Fibroblast of mammary gland (primary cell): ENCODE measurements around the gene RITA1.

Source experiments
- DNase-seq: peaks from one replicate; pipeline ENCODE4 v3.0.0-alpha.2; 2010; ENCODE audit warnings: low read depth
- H3K4me3 ChIP-seq: 2 replicates; pipeline ENCODE4 v1.5.1; 2011; ENCODE audit warnings: low read depth, mild to moderate bottlenecking, low read length, moderate library complexity; ENCODE audit not compliant: control insufficient read depth
- CTCF ChIP-seq: conservative IDR thresholded peaks from 2 replicates; pipeline ENCODE4 v1.5.1; 2011; ENCODE audit warnings: low read depth, low read length, inconsistent platforms; ENCODE audit not compliant: control insufficient read depth, insufficient read depth

Gene RITA1

GRCh38 chr12:113233967-113234366 is 48.4 kb downstream of the RITA1 start:
- no peak overlapping the region for H3K4me3 ChIP-seq
- DNase-seq: no peak
- TF ChIP-seq CTCF: no peak

- no peak overlapping the region for H3K4me3 ChIP-seq
- DNase-seq: no peak
- TF ChIP-seq CTCF: no peak
Measured at GRCh38 chr12:113234483-113234882, 49.0 kb downstream of the RITA1 start.

- no peak overlapping the region for H3K4me3 ChIP-seq
- TF ChIP-seq CTCF: no peak
- no peak for DNase-seq
Measured at GRCh38 chr12:113235976-113236375, 50.5 kb downstream of the RITA1 start.

DNA sequence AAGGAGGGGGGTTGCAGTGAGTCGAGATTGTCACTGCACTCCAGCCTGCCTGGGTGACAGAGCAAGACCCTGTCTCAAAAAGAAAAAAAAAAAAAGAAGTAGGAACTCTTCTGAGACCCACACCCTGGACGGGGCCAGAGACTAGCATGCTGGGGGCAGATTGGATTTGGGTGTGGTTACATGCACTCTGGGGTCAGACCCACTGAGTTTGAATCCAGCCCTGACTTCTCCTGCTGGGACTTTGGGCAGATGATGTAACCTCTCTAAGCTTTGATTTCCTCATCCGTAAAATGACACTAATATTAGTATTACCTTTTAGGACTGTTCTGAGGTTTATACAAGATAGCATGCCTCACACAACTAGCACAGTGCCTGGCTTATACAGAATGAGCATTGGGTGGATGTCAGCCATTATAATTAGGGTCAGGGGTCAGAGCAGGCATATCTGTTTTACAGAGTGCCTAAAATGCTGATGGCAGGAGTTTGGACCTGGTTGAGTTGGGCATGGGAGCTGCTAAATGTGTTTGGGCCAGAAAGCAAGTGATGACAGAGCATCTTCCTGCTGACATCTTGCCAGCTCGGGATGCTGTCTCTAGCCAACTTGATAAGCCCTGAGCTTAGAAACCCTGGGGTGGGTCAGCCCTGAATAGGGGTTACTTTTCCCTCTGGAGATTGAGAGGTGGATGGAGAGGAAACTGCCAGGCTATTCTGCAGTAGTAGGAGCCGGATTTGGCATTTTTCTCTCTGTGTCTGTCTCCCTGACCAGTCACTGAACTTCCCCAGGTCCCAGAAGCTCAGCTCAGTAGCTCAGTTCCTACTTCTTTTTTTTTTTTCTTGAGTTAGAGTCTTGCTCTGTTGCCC is 51.2 kb downstream of the RITA1 start:
- TF ChIP-seq CTCF: no peak
- H3K4me3 ChIP-seq: no peak overlapping the region
- DNase-seq: no peak

GRCh38 chr12:113237748-113238147 is 52.2 kb downstream of the RITA1 start:
- no peak for TF ChIP-seq CTCF
- H3K4me3 ChIP-seq: no peak overlapping the region
- no peak for DNase-seq

DNA sequence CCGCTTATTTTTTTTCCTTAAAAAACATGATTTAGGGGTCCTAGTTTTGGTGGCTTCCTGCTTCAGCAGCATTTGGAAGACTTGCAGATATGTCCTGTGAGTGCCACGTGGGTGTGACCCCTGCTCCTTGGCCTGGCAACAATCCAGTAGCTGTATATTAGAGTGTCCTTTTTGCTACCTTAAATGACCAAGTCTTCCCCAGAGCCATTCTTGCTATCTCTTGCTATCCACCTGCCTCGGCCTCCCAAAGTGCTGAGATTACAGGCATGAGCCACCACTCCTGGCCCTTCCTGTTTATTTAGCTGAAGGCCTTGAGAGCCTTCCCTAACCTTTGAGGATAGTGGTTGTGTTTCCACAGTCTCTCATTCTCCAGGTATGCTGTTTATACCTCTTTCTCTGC is 52.8 kb downstream of the RITA1 start:
- H3K4me3 ChIP-seq: no peak overlapping the region
- no peak for TF ChIP-seq CTCF
- no peak for DNase-seq
